Measurements from ENCODE around the gene MGST2. TPM values are rescaled to one million over a fixed set of nuclear protein-coding genes. Genes with fewer than 3 reads are reported as not detected.

MGST2 gene
- total RNA-seq, 1 donor from 2014 or later: 29.8 TPM

DNA sequence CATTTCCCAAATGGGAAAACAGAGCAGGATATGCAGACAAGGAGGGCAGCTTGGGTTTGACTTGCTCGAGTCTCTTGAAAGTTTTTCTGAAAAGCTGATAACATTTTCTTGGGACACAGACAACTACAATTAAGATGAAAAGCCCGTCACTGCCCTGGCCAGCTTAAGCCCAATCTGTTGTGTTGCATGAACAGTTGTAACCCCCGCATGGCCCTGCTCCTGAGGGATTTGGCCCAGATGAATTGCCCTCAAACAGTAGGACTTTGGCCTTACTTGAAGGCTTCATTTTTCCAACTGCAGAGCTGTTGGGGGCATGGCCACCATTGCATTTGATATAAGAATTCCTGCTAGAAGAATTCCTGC lies 40.5 kb upstream of the MGST2 start:
- Mint-ChIP-seq H3K27ac (no peak overlapping the region), H3K4me3 (no peak overlapping the region), H3K4me1 (peaks cover 14% of the 10 kb centered on the region), H3K9me3 (peaks cover 5% of the 10 kb centered on the region), H3K36me3 (no peaks in the 10 kb centered on the region), H3K27me3 (ENCODE audit: low read depth) (peaks cover 2% of the 10 kb centered on the region)
- TF ChIP-seq CTCF (IDR thresholded peaks at IDR 0.05; ENCODE audit: unreplicated experiment): no peak
- DNase-seq (ENCODE audit: low spot score in 2 of 2, unreplicated experiment in 2 of 2): no peak

DNA sequence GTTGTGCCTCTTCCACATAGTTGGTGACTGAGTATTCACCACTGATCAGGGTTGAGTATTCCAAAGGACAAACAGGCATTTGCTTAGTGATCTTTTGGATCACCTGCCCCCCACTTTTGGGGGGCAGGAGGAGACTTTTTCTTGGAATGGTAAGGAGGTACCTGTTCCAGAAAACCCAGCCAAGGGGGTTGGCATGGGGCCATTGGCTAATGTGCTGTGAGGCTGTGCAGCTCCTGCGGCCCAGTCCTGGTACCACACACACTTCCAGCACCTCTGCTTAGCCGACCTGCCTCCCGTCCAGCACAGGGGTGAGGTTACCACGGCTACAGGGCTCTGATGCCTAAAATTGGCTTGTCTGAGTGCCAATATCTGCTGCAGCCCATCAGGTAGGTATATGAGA lies 40.1 kb upstream of the MGST2 start:
- Mint-ChIP-seq H3K4me3 (no peak overlapping the region), H3K9me3 (peaks cover 6% of the 10 kb centered on the region), H3K4me1 (peaks cover 14% of the 10 kb centered on the region)

DNA sequence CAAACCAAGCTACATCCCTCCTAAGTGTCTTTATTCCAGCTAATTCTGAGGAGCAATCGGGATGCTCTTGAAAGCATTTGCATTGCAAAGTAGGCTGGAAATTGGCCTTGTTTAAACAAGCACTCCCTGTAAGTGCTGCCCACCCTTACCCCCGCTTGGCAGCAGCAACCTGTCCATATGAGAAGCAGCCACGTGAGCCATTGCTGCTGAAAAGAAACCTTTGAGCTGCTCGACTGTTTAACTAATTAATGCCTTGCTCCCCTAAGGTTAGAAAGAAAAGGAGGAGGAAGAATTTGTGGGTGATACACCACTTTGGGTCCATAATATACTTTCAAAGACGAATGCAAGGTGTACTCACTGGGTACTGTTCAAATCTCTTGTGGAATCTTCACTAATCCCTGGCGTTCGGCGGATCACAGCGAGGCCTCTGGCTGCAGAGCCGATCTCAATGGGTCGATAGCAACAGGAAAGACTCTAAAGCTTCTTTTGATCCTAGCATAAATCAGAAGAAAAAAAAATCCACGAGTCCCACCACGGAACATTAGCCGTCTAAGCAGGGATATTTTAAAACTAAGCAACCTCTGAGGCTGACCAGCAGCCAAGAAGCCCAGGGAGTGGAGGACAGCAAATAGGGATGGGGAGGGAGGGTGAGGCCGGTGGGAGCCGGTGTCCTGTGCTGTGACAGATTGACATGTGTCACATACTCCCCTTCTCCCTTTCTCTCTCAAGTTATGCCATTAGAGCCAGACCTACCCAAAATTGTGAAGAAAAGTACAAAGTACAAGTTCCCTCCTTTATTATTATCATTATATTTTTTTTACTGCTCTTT lies 37.2 kb upstream of the MGST2 start:
- H3K36me3 Mint-ChIP-seq: no peaks in the 10 kb centered on the region
- no peak overlapping the region for H3K4me3 Mint-ChIP-seq
- peaks cover 10% of the 10 kb centered on the region for H3K27me3 Mint-ChIP-seq (ENCODE audit: low read depth)

More for the DNA sequence above, 40.1 kb upstream of the MGST2 start:
- no peak for DNase-seq (ENCODE audit: low spot score in 2 of 2, unreplicated experiment in 2 of 2)
- no peak for TF ChIP-seq CTCF (IDR thresholded peaks at IDR 0.05; ENCODE audit: unreplicated experiment)
- H3K27me3 Mint-ChIP-seq (ENCODE audit: low read depth): peaks cover 2% of the 10 kb centered on the region
- H3K36me3 Mint-ChIP-seq: no peaks in the 10 kb centered on the region
- H3K27ac Mint-ChIP-seq: no peak overlapping the region

DNA sequence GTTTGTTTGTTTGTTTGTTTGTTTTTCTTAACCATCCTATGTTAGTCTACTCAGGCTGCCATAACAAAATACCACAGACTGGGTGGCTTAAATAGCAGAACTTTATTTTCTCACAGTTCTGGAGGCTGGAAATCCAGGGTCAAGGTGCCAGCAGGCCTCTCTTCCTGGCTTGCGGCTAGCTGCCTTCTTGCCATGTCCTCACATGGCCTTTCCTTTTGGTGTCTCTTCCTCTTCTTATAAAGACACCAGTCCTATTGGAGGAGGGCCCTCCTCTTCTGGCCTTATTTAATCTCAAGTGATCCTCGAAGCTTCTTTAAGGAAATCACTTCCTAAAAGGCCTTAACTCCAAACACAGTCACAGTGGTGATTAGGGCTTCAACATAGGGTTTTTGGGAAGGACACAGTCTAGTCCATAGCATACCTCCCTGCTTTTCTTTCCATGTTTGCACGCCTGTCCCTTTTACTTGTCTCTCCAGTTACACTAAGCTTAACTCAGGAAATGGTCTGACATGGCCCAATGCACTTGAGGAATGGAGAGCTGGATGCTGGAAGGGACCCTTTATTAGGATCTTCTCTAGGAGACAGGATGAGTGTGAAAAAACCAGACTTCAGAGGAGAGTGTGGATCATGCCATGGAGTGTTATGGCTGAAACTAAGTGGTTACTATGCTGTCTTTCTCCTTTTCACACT lies 36.0 kb upstream of the MGST2 start:
- H3K4me1 Mint-ChIP-seq: peaks cover 15% of the 10 kb centered on the region
- TF ChIP-seq CTCF (IDR thresholded peaks at IDR 0.05; ENCODE audit: unreplicated experiment): no peak
- H3K9me3 Mint-ChIP-seq: peaks cover 9% of the 10 kb centered on the region
- H3K4me3 Mint-ChIP-seq: no peak overlapping the region
- no peak for DNase-seq (ENCODE audit: low spot score in 2 of 2, unreplicated experiment in 2 of 2)
- H3K27ac Mint-ChIP-seq: no peak overlapping the region
- no peaks in the 10 kb centered on the region for H3K36me3 Mint-ChIP-seq
- H3K27me3 Mint-ChIP-seq (ENCODE audit: low read depth): peaks cover 11% of the 10 kb centered on the region

More for the DNA sequence above, 37.2 kb upstream of the MGST2 start:
- peaks cover 9% of the 10 kb centered on the region for H3K9me3 Mint-ChIP-seq
- DNase-seq (ENCODE audit: low spot score in 2 of 2, unreplicated experiment in 2 of 2): no peak
- no peak overlapping the region for H3K27ac Mint-ChIP-seq
- TF ChIP-seq CTCF (IDR thresholded peaks at IDR 0.05; ENCODE audit: unreplicated experiment): no peak
- H3K4me1 Mint-ChIP-seq: peaks cover 17% of the 10 kb centered on the region

- Mint-ChIP-seq H3K27ac (no peak overlapping the region), H3K36me3 (no peaks in the 10 kb centered on the region), H3K9me3 (peaks cover 9% of the 10 kb centered on the region), H3K27me3 (ENCODE audit: low read depth) (peaks cover 11% of the 10 kb centered on the region), H3K4me1 (peaks cover 11% of the 10 kb centered on the region), H3K4me3 (no peak overlapping the region)
- no peak for TF ChIP-seq CTCF (IDR thresholded peaks at IDR 0.05; ENCODE audit: unreplicated experiment)
- DNase-seq (ENCODE audit: low spot score in 2 of 2, unreplicated experiment in 2 of 2): no peak
Observed at GRCh38 chr4:139630126-139630495, 35.5 kb upstream of the MGST2 start.

All from mesothelial cell of epicardium (in vitro differentiated cells).